ENCODE data around the gene SAPCD2.

GRCh38 chr9:137035937-137036336, 34.4 kb downstream of the SAPCD2 start:
- TF ChIP-seq POLR2AphosphoS5 (IDR thresholded peaks at IDR 0.05) (no peak), EP300 (IDR thresholded peaks at IDR 0.05) (no peak)
